Measurements from ENCODE around the gene TMEM117.
"Not testable (repeated sequence)": the region's sequence is repeated elsewhere in the genome, so short reads cannot be mapped to it uniquely, and the experiment has no call there.

The TMEM117 gene

DNA sequence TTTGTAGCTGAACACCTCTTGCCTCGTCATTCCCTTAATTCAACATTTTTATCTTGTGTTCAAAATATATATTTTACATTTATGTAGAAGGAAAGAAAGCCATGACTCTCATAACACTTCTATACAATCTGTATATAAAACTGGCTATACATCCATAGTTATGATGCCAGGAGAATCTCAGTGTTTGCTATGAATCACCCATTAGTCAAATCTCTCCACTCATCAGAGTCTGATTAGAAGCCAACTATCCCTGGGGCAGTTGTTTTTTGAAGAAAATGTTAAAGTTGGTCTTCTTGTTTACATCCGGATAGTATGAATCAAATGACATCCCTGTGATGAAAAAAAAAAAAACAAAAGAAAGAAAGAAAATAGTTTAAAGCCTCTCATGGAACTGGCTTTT lies 536.4 kb downstream of the TMEM117 start:
- H3F3A ChIP-seq (ENCODE audit: insufficient read depth, low read length) = no peaks in the 10 kb centered on the region
- no peak overlapping the region for H3K4me3 ChIP-seq (ENCODE audit: low read depth, low read length, poor library complexity, severe bottlenecking)
- H2AFZ ChIP-seq (ENCODE audit: low read length) = no peak overlapping the region
- no peaks in the 10 kb centered on the region for H3K36me3 ChIP-seq (ENCODE audit: insufficient read depth, low read length)
- H3K4me1 ChIP-seq (ENCODE audit: insufficient read depth, low read length, severe bottlenecking) = peaks cover 18% of the 10 kb centered on the region
- no peak overlapping the region for H3K4me2 ChIP-seq (ENCODE audit: low read length)
- no peaks in the 10 kb centered on the region for H3K27me3 ChIP-seq (ENCODE audit: insufficient read depth, low read length)
- H3K9me3 ChIP-seq (ENCODE audit: low read length) = no peaks in the 10 kb centered on the region
- no peaks in the 10 kb centered on the region for H4K20me1 ChIP-seq (ENCODE audit: insufficient read depth, low read length)
- no peak overlapping the region for H3K27ac ChIP-seq (ENCODE audit: low read depth, low read length, poor library complexity, severe bottlenecking)
- H3K79me2 ChIP-seq (ENCODE audit: insufficient read depth, low read length) = no peaks in the 10 kb centered on the region
- no peak for TF ChIP-seq EZH2 (IDR thresholded peaks at IDR 0.05; ENCODE audit: borderline replicate concordance, low read length)
- TF ChIP-seq, protein P1, sequence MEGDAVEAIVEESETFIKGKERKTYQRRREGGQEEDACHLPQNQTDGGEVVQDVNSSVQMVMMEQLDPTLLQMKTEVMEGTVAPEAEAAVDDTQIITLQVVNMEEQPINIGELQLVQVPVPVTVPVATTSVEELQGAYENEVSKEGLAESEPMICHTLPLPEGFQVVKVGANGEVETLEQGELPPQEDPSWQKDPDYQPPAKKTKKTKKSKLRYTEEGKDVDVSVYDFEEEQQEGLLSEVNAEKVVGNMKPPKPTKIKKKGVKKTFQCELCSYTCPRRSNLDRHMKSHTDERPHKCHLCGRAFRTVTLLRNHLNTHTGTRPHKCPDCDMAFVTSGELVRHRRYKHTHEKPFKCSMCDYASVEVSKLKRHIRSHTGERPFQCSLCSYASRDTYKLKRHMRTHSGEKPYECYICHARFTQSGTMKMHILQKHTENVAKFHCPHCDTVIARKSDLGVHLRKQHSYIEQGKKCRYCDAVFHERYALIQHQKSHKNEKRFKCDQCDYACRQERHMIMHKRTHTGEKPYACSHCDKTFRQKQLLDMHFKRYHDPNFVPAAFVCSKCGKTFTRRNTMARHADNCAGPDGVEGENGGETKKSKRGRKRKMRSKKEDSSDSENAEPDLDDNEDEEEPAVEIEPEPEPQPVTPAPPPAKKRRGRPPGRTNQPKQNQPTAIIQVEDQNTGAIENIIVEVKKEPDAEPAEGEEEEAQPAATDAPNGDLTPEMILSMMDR (IDR thresholded peaks at IDR 0.05; ENCODE audit: low read length) = no peak
- no peak overlapping the region for H3K9ac ChIP-seq (ENCODE audit: low read length)
- no peaks in the 10 kb centered on the region for H3K9me2 ChIP-seq (ENCODE audit: low read depth, low read length)

DNA sequence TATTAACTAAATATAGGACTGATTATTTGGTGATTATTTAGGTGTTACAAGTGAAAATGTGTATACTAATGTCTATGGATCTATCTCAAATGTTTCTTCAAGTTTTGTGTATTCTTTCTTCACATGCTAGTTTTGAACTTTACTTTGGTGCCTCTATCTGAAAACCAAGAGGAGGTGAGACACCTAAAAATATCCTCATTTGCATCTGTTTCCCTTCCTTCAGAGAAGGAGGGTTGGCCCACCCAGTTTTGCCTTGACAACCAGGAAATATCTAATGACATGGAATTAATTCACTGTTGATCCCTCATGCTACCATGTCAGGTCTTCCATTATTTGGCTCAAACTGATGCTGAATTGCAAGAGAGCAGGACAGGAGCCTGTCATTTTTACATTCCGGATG lies 539.8 kb downstream of the TMEM117 start:
- H3K27ac ChIP-seq (ENCODE audit: low read depth, low read length, poor library complexity, severe bottlenecking) = no peak overlapping the region
- H3K27me3 ChIP-seq (ENCODE audit: insufficient read depth, low read length) = no peaks in the 10 kb centered on the region
- no peaks in the 10 kb centered on the region for H3K36me3 ChIP-seq (ENCODE audit: insufficient read depth, low read length)

GRCh38 chr12:44377443-44378187 lies 541.7 kb downstream of the TMEM117 start:
- Histone ChIP-seq H3K36me3 (ENCODE audit: insufficient read depth, low read length) (no peaks in the 10 kb centered on the region), H3K9ac (ENCODE audit: low read length) (no peak overlapping the region), H3K27ac (ENCODE audit: low read depth, low read length, poor library complexity, severe bottlenecking) (no peak overlapping the region), H3K4me2 (ENCODE audit: low read length) (no peak overlapping the region), H3K9me2 (ENCODE audit: low read depth, low read length) (no peaks in the 10 kb centered on the region), H3K79me2 (ENCODE audit: insufficient read depth, low read length) (no peaks in the 10 kb centered on the region), H3K4me3 (ENCODE audit: low read depth, low read length, poor library complexity, severe bottlenecking) (no peak overlapping the region), H3K27me3 (ENCODE audit: insufficient read depth, low read length) (no peaks in the 10 kb centered on the region), H4K20me1 (ENCODE audit: insufficient read depth, low read length) (no peaks in the 10 kb centered on the region), H3F3A (ENCODE audit: insufficient read depth, low read length) (no peaks in the 10 kb centered on the region), H2AFZ (ENCODE audit: low read length) (no peak overlapping the region), H3K9me3 (ENCODE audit: low read length) (no peaks in the 10 kb centered on the region), H3K4me1 (ENCODE audit: insufficient read depth, low read length, severe bottlenecking) (peaks cover 13% of the 10 kb centered on the region)
- TF ChIP-seq EZH2 (IDR thresholded peaks at IDR 0.05; ENCODE audit: borderline replicate concordance, low read length) = no peak
- TF ChIP-seq, protein P1 (IDR thresholded peaks at IDR 0.05; ENCODE audit: low read length) = no peak

More for the DNA sequence above, 539.8 kb downstream of the TMEM117 start:
- no peaks in the 10 kb centered on the region for H3K9me3 ChIP-seq (ENCODE audit: low read length)
- no peaks in the 10 kb centered on the region for H3K79me2 ChIP-seq (ENCODE audit: insufficient read depth, low read length)
- H3K4me2 ChIP-seq (ENCODE audit: low read length) = no peak overlapping the region
- no peak overlapping the region for H2AFZ ChIP-seq (ENCODE audit: low read length)
- no peak overlapping the region for H3K4me3 ChIP-seq (ENCODE audit: low read depth, low read length, poor library complexity, severe bottlenecking)
- peaks cover 18% of the 10 kb centered on the region for H3K4me1 ChIP-seq (ENCODE audit: insufficient read depth, low read length, severe bottlenecking)
- no peaks in the 10 kb centered on the region for H4K20me1 ChIP-seq (ENCODE audit: insufficient read depth, low read length)
- H3K9ac ChIP-seq (ENCODE audit: low read length) = no peak overlapping the region
- H3K9me2 ChIP-seq (ENCODE audit: low read depth, low read length) = no peaks in the 10 kb centered on the region
- no peaks in the 10 kb centered on the region for H3F3A ChIP-seq (ENCODE audit: insufficient read depth, low read length)
- TF ChIP-seq, protein P1 (IDR thresholded peaks at IDR 0.05; ENCODE audit: low read length) = no peak
- no peak for TF ChIP-seq EZH2 (IDR thresholded peaks at IDR 0.05; ENCODE audit: borderline replicate concordance, low read length)

- H3K4me1 ChIP-seq (ENCODE audit: insufficient read depth, low read length, severe bottlenecking); H4K20me1 ChIP-seq (ENCODE audit: insufficient read depth, low read length); H3K27ac ChIP-seq (ENCODE audit: low read depth, low read length, poor library complexity, severe bottlenecking); H3K9me2 ChIP-seq (ENCODE audit: low read depth, low read length); H3K27me3 ChIP-seq (ENCODE audit: insufficient read depth, low read length); H3K4me3 ChIP-seq (ENCODE audit: low read depth, low read length, poor library complexity, severe bottlenecking); H2AFZ ChIP-seq (ENCODE audit: low read length); H3K4me2 ChIP-seq (ENCODE audit: low read length); H3K36me3 ChIP-seq (ENCODE audit: insufficient read depth, low read length); H3F3A ChIP-seq (ENCODE audit: insufficient read depth, low read length); H3K9me3 ChIP-seq (ENCODE audit: low read length); H3K79me2 ChIP-seq (ENCODE audit: insufficient read depth, low read length); H3K9ac ChIP-seq (ENCODE audit: low read length): not testable (repeated sequence)
These were observed 543.2 kb downstream of the TMEM117 start for GRCh38 chr12:44379113-44379512.

All from OCI-LY1 (cell line).